Esophagus muscularis mucosa (tissue), 4 donors: ENCODE measurements around the gene CARD14.

Experiments used
- EP300 ChIP-seq: sonication (generic); formaldehyde crosslinking; IDR thresholded peaks from one replicate; pipeline ENCODE4 v1.6.1; 2017; ENCODE audit warnings: antibody characterized with exemption
- POLR2A ChIP-seq: fragments of 450-650 bp; IDR thresholded peaks from one replicate; pipeline ENCODE4 v1.6.1; 2017; ENCODE audit warnings: antibody characterized with exemption, moderate library complexity, mild to moderate bottlenecking, low read depth
- POLR2AphosphoS5 ChIP-seq, 2 donors: sonication (generic); formaldehyde crosslinking; IDR thresholded peaks; one replicate each; pipeline ENCODE4 v1.6.1; 2017; ENCODE audit warnings: antibody characterized with exemption in 2 of 2
- TF ChIP-seq, protein P1 (sequence below), 3 experiments: fragments of 200-600 bp in 2 of 3; fragments of 450-650 bp in 1 of 3; sonication (generic) in 2 of 3; IDR thresholded peaks; one replicate each; pipeline ENCODE4 v1.5.1; 2017 to 2019; ENCODE audit warnings: antibody characterized with exemption in 3 of 3, mild to moderate bottlenecking in 2 of 3, moderate library complexity in 1 of 3

DNA sequence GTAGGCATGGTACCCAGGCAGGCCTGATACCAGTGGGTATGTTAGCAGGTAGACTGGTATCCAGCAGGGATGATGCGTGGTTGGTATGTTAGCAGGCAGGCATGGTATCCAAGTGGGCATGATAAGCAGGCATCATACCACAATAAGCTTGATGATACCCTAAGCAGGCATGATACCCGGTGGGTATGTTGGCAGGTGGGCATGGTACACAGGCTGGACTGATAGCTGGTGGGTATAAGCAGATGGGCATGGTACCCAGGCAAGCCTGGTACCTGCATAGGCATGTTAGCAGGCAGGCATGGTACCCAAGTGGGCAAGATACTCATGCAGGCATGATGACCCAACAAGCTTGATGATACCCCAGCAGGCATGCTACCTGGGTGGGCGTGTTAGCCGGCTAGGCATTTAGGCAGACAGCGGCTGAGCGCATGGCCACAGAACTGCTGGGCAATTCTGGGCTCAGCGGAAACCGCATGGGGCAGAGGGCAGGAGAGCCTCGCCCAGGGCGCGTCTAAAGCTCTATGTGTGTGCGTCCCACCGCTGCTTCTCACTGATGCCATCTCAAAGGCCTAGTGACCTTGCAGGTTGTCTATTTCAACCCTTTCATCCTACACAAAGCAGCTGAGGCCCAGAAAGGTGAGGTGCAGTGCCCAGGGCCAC, 48.0 kb downstream of the CARD14 start:
- no peak for TF ChIP-seq POLR2AphosphoS5 (IDR thresholded peaks at IDR 0.05)
- TF ChIP-seq, protein P1, sequence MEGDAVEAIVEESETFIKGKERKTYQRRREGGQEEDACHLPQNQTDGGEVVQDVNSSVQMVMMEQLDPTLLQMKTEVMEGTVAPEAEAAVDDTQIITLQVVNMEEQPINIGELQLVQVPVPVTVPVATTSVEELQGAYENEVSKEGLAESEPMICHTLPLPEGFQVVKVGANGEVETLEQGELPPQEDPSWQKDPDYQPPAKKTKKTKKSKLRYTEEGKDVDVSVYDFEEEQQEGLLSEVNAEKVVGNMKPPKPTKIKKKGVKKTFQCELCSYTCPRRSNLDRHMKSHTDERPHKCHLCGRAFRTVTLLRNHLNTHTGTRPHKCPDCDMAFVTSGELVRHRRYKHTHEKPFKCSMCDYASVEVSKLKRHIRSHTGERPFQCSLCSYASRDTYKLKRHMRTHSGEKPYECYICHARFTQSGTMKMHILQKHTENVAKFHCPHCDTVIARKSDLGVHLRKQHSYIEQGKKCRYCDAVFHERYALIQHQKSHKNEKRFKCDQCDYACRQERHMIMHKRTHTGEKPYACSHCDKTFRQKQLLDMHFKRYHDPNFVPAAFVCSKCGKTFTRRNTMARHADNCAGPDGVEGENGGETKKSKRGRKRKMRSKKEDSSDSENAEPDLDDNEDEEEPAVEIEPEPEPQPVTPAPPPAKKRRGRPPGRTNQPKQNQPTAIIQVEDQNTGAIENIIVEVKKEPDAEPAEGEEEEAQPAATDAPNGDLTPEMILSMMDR (IDR thresholded peaks at IDR 0.05) = no peak
- TF ChIP-seq POLR2A = no peak
- TF ChIP-seq EP300 = no peak
